ENCODE measurements around the gene SCUBE2. TPM values are rescaled to one million over a fixed set of nuclear protein-coding genes. Genes with fewer than 3 reads are reported as not detected.

Gene SCUBE2
- total and polyA plus RNA-seq, 2 donors (not counting 1 experiment from before 2014, with no cell fraction given) = 0.61 to 1.8 TPM

DNA sequence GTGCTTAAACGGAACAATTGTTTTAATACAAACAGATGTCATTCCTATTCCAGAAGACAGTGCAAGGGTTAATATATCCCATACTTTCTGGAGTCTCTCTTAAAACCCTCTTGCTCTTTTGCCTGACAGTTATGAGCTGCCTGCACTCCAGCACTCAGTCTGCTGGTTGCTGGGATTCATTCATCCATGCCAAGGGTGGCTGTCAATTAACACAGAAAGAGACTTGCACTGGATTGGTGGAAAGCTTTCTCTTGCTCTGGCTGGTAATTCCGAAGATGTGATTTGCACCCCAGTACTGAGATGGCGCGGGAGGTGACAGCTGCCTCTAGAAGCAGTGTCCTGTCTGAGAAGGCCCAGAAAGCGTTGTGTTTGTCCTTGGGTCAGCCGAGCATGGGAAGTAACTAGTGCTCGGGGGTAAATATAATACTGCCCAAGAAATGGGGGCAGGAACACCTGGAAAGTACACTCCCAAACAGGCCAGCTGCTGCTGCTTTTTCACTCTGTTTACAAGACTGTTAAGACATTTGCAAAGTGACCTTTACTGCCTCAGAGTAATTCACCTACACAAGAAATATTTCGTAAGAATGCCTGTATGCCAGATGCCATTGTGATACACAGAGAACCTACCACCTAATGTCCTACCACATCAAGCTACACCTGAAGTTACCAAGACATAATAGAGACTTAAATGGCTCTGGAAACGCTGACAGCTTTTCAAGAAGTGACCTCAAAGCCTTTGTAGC lies 20.5 kb downstream of the SCUBE2 start:
- TF ChIP-seq, protein P1, sequence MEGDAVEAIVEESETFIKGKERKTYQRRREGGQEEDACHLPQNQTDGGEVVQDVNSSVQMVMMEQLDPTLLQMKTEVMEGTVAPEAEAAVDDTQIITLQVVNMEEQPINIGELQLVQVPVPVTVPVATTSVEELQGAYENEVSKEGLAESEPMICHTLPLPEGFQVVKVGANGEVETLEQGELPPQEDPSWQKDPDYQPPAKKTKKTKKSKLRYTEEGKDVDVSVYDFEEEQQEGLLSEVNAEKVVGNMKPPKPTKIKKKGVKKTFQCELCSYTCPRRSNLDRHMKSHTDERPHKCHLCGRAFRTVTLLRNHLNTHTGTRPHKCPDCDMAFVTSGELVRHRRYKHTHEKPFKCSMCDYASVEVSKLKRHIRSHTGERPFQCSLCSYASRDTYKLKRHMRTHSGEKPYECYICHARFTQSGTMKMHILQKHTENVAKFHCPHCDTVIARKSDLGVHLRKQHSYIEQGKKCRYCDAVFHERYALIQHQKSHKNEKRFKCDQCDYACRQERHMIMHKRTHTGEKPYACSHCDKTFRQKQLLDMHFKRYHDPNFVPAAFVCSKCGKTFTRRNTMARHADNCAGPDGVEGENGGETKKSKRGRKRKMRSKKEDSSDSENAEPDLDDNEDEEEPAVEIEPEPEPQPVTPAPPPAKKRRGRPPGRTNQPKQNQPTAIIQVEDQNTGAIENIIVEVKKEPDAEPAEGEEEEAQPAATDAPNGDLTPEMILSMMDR (conservative IDR thresholded peaks at IDR 0.05 in 1 of 2, IDR thresholded peaks at IDR 0.05 in 1 of 2; ENCODE audit: low read depth in 1 of 2, low read length in 2 of 2) = no peak
- no peak for TF ChIP-seq EZH2 (IDR thresholded peaks at IDR 0.05; ENCODE audit: low read length, missing control alignments)
- H3K36me3 ChIP-seq (ENCODE audit: control insufficient read depth, insufficient read depth, low read length) = no peaks in the 10 kb centered on the region
- H3K9ac ChIP-seq (ENCODE audit: insufficient read depth, low read length) = no peak overlapping the region
- H3K27ac ChIP-seq (ENCODE audit: insufficient read depth, low read length) = no peak overlapping the region
- H4K20me1 ChIP-seq (ENCODE audit: control insufficient read depth, extremely low read depth, insufficient read depth, low read length) = no peaks in the 10 kb centered on the region
- no peak for DNase-seq (ENCODE audit: low read depth in 2 of 2)
- no peaks in the 10 kb centered on the region for H3K9me3 ChIP-seq (ENCODE audit: control insufficient read depth, insufficient read depth, low read depth, low read length)
- H3K4me1 ChIP-seq (ENCODE audit: control insufficient read depth, extremely low read depth, insufficient read depth, low read length) = no peaks in the 10 kb centered on the region
- H3K4me3 ChIP-seq (replicated peaks in 1 of 4; ENCODE audit: control extremely low read depth in 1 of 4, insufficient read depth in 1 of 4, low read depth in 3 of 4, low read length in 4 of 4) = no peak overlapping the region
- no peaks in the 10 kb centered on the region for H3K27me3 ChIP-seq (ENCODE audit: control insufficient read depth, insufficient read depth, low read length)
- H2AFZ ChIP-seq (ENCODE audit: low read length) = no peak overlapping the region
- no peak overlapping the region for H3K4me2 ChIP-seq (ENCODE audit: extremely low read depth, insufficient read depth, low read length)
- H3K79me2 ChIP-seq (ENCODE audit: control insufficient read depth, insufficient read depth, low read length) = no peaks in the 10 kb centered on the region

DNA sequence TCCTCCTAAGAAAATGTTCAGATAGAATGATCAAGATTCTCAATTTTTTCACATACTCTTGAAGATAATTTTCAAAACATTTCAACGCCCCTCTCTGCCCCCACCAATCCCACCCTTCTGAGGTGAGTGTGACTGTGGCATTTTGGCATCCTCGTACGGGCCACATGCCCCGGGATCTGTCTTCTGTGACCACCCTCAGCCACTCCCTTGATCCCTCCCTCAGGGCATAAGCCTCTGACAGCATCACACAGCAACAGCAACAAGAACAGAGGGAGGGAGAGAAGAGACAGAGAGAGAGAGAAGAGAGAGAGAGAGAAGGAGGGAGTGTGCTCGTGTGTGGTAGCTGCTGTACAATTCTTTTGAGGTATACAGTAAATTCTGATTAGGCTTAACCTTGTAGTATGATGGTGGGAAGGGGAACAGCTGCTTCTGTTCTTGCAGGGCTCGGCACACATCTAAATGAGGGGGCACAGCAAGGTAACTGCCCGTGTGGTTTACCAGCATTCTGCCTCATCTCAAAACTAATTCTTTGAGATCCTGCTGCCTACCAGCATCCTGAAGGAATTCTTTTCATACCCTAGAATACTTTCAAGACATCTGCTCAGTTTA lies 21.4 kb downstream of the SCUBE2 start:
- no peak overlapping the region for H3K4me3 ChIP-seq (replicated peaks in 1 of 4; ENCODE audit: control extremely low read depth in 1 of 4, insufficient read depth in 1 of 4, low read depth in 3 of 4, low read length in 4 of 4)
- no peaks in the 10 kb centered on the region for H3K79me2 ChIP-seq (ENCODE audit: control insufficient read depth, insufficient read depth, low read length)
- H3K4me2 ChIP-seq (ENCODE audit: extremely low read depth, insufficient read depth, low read length) = no peak overlapping the region
- no peak overlapping the region for H2AFZ ChIP-seq (ENCODE audit: low read length)
- no peaks in the 10 kb centered on the region for H4K20me1 ChIP-seq (ENCODE audit: control insufficient read depth, extremely low read depth, insufficient read depth, low read length)
- TF ChIP-seq, protein P1 (conservative IDR thresholded peaks at IDR 0.05 in 1 of 2, IDR thresholded peaks at IDR 0.05 in 1 of 2; ENCODE audit: low read depth in 1 of 2, low read length in 2 of 2) = no peak
- TF ChIP-seq EZH2 (IDR thresholded peaks at IDR 0.05; ENCODE audit: low read length, missing control alignments) = no peak
- H3K27me3 ChIP-seq (ENCODE audit: control insufficient read depth, insufficient read depth, low read length) = no peaks in the 10 kb centered on the region
- H3K9ac ChIP-seq (ENCODE audit: insufficient read depth, low read length) = no peak overlapping the region
- DNase-seq (ENCODE audit: low read depth in 2 of 2) = no peak
- H3K27ac ChIP-seq (ENCODE audit: insufficient read depth, low read length) = no peak overlapping the region
- no peaks in the 10 kb centered on the region for H3K36me3 ChIP-seq (ENCODE audit: control insufficient read depth, insufficient read depth, low read length)
- no peaks in the 10 kb centered on the region for H3K9me3 ChIP-seq (ENCODE audit: control insufficient read depth, insufficient read depth, low read depth, low read length)
- H3K4me1 ChIP-seq (ENCODE audit: control insufficient read depth, extremely low read depth, insufficient read depth, low read length) = no peaks in the 10 kb centered on the region

DNA sequence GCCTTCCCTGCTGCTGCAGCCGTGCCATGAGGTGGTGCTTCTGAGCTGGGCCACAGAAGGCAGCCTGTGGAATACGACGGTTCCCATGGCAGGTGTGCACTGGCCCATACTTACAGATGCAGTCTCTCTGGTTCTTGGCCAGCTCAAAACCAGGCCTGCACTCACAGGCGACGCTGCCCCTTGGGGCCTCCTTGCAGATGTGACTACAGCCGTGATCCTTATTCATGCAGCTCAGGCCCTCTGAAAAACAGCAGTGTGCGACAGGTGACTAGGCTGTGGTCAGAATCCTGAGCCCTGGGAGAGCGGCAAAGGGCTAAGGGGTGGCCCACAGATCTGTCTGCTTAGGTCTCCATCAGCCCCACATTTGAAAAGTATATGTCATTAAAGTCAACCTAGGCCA lies 22.1 kb downstream of the SCUBE2 start:
- no peaks in the 10 kb centered on the region for H3K9me3 ChIP-seq (ENCODE audit: control insufficient read depth, insufficient read depth, low read depth, low read length)
- H3K4me2 ChIP-seq (ENCODE audit: extremely low read depth, insufficient read depth, low read length) = no peak overlapping the region
- no peaks in the 10 kb centered on the region for H3K36me3 ChIP-seq (ENCODE audit: control insufficient read depth, insufficient read depth, low read length)
- H3K9ac ChIP-seq (ENCODE audit: insufficient read depth, low read length) = no peak overlapping the region
- no peak for DNase-seq (ENCODE audit: low read depth in 2 of 2)
- no peak overlapping the region for H3K4me3 ChIP-seq (replicated peaks in 1 of 4; ENCODE audit: control extremely low read depth in 1 of 4, insufficient read depth in 1 of 4, low read depth in 3 of 4, low read length in 4 of 4)
- H3K27ac ChIP-seq (ENCODE audit: insufficient read depth, low read length) = no peak overlapping the region
- no peak for TF ChIP-seq EZH2 (IDR thresholded peaks at IDR 0.05; ENCODE audit: low read length, missing control alignments)
- TF ChIP-seq, protein P1 (conservative IDR thresholded peaks at IDR 0.05 in 1 of 2, IDR thresholded peaks at IDR 0.05 in 1 of 2; ENCODE audit: low read depth in 1 of 2, low read length in 2 of 2) = no peak
- no peak overlapping the region for H2AFZ ChIP-seq (ENCODE audit: low read length)
- no peaks in the 10 kb centered on the region for H4K20me1 ChIP-seq (ENCODE audit: control insufficient read depth, extremely low read depth, insufficient read depth, low read length)
- no peaks in the 10 kb centered on the region for H3K79me2 ChIP-seq (ENCODE audit: control insufficient read depth, insufficient read depth, low read length)
- no peaks in the 10 kb centered on the region for H3K27me3 ChIP-seq (ENCODE audit: control insufficient read depth, insufficient read depth, low read length)
- no peaks in the 10 kb centered on the region for H3K4me1 ChIP-seq (ENCODE audit: control insufficient read depth, extremely low read depth, insufficient read depth, low read length)
